Fibroblast of skin of abdomen (primary cell): ENCODE results near the gene CAMK2D.
"Not testable (repeated sequence)": the region's sequence is repeated elsewhere in the genome, so short reads cannot be mapped to it uniquely, and the experiment has no call there.

Experiments
- DNase-seq: peaks from one replicate; pipeline ENCODE4 v3.0.0-alpha.2; 2013

The CAMK2D gene

DNA sequence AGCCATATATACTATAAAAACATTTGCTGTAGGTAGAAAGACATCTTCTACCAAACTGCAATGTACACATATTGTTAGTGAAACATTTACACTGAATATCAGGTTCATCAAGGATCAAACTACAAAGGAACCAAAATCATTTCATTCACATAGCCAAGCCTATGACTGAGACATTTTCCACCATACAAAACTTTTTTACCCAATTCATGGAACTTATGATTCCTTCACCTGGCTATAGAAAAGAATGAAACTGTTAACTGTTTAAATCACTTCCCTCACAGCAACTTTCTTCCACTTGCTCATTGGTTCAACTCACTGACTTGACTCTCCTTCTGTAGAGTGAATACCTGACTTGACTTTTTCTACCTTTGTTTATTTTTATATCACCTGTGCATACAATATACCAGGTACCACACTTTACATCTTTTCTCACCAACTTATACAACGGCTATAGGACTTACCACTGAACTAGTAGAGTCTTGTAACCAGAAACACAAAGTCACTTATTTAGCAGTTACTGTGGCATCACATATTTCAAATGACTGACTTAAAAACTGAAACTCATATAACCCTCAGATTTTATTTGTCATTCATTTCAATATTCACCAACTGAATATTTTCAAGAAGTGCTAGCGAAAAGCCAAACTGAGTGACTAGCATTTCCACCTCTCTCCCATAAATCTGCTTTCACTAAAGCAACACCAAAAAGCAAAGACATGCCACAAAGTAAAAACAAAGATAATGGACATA is 30.9 kb downstream of the CAMK2D start:
- no peak for DNase-seq

DNA sequence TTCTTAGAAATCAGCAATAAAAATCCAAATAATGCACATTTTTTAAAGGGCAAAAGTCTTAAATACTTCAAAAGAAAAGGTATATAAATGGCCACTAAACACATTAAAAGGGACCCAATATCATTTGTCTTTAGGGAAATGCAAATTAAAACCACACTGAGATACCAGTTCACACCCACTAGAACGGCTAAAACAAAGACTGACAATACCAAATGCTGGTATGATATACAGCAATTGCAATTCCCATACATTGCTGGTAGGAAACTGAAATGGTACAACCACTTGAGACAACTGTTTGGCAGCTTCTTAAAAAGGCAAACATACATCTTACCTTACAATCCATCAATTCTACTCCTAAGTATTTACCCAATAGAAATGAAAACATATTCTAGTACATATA is 33.7 kb downstream of the CAMK2D start:
- no peak for DNase-seq

DNA sequence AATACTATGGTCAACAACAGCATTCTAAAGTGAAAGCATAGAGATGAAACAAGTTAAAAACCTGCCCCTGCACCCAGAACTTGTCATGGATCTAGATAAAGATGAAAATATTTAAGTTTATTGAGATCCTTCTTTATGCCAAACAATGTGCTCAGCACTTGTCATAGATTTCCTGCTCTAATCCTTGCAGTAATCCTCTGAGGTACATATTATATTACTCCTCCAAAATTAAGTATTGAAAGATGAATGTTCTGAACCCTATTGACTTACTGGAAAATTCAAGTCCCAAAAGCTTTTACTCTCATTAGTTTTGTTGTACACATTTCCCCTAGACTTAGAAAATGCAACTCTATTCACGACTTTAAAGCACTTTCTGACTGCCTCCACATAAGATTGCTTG is 35.6 kb downstream of the CAMK2D start:
- no peak for DNase-seq

DNA sequence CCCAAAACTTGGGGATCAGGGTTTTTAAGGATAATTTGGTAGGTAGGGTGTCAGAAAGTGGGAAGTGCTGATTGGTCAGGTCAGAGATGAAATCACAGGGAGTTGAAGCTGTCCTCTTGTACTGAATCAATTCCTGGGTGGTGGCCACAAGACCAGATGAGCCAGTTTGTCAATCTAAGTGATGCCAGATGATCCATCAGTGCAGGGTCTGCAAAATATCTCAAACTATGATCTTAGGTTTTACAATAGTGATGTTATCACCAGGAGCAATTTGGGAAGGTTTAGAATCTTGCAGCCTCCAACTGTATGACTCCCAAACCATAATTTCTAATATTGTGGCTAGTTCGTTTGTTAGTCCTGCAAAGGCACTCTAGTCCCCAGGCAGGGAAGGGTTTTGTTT is 43.3 kb downstream of the CAMK2D start:
- no peak for DNase-seq

DNA sequence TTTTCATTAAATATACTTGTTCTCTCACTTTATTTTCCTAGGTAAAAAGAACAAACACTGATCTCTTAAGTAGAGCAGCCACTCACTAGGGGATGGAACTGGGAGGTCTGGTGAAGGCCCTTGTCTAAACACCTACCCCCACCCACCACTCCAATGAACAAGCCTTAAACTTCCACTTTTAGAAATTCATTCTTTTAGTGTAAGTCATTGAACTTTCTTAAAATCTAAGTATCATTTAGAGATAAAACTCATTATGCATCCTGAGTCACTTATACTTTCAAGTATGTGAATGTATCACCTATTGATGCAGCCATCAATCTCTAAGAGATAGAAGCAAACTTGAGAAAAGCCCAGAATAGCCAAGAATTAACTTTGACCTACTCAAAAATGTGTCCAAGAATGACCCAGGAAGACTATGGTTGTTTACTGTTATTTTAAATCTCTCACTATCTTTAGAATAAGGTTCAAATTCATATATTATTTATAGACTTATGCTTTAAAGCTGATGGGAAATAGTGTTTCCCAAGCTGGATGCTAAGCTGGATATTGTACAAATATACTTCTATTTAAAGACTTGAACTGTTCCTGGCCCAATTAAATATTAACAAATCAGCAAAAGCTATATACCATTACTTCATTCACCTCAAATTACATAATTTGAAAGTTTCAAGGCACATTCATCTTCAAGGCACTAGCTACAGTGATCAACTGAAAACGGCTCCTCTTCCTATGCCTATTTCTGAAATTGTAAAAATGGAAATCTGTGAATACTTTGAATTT is 49.5 kb downstream of the CAMK2D start:
- peak; percentile 6 for DNase-seq

DNA sequence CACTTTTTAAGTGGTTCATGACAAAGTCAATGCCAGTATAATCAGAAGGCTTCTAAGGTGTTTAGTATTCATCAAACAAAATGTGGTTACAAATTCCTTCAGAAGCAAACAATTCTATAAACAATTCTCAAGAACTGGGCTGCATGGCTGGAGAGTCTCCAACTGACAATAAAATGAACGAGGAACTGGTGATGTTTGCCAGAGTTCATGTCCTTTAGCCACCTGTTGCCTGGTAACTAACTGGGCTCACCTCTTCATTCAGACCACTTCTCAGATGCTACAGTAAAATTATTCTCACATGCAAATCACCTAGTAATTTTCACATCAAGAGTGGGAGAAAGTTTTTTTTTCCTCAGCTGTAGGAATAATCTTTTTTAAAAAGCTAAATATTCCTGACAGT is 53.3 kb downstream of the CAMK2D start:
- DNase-seq = no peak

DNA sequence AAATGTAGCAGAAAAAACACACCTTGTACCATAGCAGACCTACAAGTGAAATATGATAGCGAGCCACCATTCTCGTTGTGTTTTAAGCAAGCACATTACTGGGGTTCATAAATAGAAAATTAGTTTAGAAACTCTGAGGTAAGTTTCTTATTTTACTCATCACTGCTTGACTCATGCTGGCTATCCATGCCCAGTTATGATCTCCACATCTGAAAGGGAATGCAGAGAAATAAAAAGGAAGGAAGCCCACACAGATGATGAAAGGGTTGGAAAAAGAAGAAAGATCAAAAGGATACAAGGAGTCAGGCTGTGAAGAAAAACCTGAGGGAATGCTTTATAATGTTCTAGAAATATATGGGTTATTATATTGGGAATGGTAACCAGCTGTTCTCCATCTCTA is 54.5 kb downstream of the CAMK2D start:
- peak; percentile 56 for DNase-seq

DNA sequence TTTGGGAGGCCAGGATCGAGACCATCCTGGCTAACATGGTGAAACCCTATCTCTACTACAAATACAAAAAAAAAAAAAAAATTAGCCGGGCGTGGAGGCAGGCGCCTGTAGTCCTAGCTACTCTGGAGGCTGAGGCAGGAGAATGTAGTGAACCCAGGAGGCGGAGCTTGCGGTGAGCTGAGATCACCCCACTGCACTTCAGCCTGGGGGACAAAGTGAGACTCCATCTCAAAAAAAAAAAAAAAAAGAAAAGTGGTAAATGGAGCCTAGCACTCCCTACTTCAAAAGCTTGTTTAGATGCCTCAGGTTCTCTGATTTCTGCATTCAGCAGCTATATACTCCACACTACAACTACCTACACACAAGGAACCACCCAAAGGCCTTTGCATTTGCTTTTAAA is 56.4 kb downstream of the CAMK2D start:
- not testable (repeated sequence) for DNase-seq

DNA sequence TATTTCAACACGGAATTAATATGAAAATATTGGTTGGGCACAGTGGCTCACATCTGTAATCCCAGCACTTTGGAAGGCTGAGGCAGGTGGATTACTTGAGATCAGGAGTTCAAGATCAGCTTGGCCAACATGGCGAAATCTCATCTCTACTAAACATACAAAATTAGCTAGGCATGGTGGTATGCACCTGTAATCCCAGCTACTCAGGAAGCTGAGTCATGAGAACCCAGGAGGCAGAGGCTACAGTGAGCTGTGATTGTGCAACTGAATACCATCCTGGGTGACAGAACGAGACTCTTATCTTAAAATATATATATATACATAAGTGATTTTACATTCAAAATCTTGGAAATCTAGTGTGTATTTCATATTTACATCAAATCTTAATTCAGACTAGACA is 58.9 kb downstream of the CAMK2D start:
- peak; percentile 43 for DNase-seq

DNA sequence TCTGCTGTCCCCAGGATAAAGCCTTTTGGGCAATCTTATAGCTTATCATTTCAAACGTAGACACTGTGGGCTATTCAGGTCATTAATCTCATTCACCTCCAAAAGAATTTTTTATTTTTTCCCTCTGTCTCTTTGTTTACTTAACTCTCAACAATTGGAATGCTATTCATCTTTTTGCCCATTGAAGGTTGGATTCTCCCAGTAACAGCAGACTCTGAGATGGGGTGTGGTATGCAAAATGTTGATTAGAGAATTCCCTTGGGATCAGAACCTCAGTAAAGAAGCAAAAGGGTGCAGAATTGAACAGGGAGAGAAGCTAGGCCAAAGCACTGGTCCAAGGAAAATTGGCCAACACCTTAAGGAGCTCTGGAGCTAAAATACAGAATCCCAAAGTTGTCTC is 60.4 kb downstream of the CAMK2D start:
- DNase-seq = no peak

DNA sequence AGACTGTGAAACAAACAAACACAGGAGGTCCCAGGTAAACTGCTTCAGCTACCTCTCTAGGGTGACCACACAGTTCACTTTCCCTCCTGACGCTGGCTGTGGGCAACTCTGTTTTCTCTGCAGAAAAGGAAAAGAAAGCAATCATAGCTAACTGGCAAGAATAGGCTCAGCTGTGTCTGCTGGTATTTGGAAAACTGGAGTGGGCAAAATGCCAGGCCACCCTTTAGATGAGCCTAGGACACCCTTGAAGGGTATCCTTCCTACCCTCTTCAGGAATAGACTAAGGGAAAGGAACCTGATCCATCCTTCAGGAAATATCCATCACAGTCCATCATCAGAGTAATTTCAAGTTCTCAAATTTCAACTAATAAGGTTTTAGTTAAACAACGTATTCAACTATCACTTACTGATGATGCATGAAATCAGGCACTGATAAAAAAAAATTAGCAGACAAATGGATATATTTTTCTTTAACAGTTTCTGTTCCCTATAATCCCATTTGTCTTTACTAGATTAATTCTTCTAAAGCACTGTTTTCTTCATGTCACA is 60.9 kb downstream of the CAMK2D start:
- no peak for DNase-seq

DNA sequence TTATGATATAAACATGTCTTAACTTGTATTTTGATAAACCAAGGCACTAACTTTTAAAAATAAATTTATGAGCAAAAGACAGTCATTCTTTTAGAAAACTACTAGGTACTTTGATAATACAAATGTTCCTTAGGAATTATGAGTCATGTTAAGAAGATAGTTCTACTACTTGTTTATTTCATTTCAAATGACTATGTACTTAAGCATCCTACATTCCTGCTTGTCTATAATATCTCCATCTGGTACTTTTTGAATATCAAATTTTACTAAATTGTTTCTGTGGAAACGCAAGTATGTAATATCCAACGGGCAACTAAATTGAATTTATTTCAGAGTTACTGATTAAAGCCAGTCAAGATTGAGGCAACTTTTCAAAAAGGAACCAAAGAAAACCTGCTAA is 61.8 kb downstream of the CAMK2D start:
- peak; percentile 32 for DNase-seq

DNA sequence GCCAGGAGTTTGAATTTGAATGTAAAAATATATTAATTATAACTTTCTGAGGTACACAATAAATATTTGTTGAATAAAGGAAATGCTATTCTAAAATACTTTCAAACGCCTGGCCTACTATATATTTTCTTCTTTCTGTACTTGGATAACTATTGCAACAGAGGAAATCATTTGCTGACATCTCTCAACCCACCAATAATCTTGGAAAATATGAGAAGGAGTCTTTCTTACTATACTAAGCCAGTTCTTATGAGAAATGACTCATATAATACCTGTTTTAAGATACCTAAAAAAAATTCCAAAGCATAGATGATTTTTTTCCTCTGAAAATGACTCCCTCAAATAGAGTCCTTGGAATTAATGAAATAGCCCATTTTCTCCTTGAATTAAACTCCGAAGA is 64.1 kb downstream of the CAMK2D start:
- DNase-seq = no peak

DNA sequence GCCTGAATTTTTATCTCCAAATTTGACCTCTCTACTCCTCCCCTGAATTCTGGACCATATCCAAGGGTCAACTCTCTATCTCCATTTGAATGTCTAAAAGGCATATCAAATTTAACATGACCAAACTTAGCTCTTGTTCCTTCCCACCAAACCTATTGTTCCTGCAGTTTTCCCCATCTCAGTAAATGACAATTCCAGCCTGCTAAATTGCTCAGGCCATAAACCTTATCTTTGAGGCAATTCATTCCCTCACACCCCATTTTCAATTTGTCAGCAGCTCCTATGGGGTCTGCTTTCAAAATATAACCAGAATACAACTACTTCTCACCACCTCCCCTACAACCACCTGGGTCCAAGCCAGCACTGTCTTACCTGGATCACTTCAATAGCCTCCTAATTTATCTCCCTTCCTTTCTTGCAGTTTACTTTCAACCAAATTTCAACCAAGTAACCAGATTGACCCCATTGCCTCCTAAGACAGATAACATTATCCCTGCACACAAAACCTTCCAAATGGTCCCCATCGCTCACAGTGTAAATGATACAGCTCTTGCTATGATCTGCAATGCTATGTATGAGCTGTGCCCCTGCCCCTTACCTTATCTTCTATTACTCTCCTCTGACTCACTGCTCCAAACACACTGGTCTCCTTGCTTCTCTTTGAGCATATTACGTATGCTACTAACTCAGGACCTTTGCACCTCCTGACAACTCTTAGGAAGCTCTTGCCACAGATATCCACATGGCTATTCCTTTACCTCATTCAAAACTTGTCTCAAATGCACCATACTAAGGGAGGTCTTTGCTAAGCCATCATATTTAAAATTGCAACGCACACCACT is 66.0 kb downstream of the CAMK2D start:
- no peak for DNase-seq

DNA sequence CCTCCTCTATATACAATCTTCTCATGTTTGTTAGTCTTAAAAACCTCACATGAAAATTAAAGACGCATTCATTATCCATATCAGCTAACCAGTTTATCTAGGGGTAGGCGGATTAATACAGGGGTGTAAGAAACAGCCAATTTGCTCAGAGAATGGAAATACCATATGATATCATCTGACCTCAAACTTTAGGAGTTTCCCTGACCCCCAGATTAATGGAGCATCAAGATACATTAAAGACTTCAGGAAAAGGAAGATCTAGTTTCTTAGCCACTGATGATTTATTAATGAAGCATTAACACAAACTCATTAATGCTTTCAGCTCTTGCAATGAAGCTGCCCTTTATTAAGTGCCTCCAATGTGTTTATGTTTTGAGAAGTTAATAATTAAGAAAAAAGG is 67.5 kb downstream of the CAMK2D start:
- no peak for DNase-seq

DNA sequence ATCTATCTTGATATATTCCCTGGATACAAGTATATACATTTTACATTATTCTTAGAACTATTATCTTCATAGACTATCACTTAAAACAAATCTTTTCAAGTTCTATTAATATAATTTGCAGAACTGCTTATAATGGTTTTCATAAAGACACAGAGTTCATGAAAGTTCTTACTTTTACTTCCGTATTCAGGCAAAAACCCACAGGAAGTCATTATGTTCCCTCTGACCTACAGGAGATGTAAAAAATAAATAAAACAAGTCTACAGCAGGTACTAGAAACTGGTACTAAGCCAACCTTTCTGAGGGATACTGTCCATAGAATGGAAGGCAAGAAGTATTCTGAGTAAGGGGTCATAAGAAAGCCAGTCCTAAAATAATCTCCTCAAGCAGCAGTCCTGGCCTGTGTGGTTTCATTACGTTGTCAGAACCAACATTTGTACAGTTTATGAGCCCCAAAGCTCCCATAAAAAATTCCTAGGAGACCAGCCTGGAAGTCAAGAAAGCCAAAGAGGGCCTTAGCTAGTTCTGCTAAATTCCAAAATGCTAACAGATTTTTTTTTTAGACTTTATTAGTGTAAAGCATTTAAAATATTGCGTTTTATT is 68.6 kb downstream of the CAMK2D start:
- no peak for DNase-seq

DNA sequence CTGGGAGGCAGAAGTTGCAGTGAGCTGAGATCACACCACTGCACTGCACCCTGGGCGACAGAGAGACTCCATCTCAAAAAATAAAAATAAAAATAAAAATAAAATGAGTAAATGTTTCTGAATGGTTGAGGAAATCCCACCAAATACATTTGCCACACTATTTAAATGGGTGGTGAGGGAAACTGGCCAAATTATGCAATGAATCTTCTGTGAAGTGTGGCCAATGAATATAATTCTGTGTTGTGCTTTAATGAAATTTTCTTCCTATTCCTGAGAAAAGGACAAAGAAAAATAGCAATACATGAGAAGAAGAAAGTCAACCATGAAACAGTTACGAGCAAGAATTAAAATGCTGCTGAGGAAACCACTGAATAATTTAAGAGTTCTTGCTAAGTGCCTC is 69.9 kb downstream of the CAMK2D start:
- DNase-seq = no peak

DNA sequence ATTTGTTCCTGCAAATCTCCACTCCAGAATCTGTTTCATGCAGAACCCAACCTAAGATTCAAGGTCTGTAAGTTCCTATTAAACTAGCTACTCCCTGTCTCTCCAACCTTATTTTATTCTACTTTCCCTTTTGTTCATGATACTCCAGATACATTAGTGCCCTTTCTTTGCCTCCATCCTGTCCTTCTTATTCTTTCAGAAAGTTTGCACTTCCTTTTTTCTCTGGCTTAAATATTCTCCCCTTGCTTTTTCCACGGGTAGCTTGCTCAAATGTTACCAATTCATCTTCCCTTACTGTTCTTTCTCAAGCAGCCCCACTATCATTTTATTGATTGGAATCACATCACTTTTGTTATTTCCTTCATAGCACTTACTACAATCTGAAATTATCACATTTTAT is 72.1 kb downstream of the CAMK2D start:
- DNase-seq = no peak

DNA sequence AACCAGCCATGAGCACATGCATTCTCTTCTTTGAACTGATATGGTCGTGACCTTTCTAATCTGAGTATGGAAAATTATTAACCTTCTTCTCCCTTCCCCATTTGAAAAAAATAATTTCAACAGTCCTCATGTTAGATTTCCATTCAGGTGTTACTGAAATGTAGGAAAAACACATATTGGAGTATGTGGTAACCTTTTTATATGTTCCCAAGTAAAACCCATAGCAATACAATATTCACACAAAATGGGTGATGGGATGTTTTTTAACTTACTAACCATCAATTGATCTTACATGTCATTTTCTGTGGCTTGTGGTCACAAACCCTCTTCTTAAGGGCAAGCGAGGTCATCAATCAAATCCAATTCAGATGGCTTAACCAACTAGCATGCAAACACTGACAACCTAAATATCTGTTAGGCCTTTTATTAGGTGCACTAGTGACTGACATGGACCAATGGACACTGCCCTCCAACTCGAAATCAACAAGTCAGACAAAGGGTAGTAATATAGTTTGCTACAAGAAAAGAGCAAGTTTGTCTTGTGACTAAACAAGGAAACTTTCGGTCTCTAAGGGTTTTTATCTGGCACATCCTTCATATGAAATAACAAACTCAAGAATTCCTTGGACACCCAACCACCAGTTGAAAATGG is 74.3 kb downstream of the CAMK2D start:
- DNase-seq = peak; percentile 76

DNA sequence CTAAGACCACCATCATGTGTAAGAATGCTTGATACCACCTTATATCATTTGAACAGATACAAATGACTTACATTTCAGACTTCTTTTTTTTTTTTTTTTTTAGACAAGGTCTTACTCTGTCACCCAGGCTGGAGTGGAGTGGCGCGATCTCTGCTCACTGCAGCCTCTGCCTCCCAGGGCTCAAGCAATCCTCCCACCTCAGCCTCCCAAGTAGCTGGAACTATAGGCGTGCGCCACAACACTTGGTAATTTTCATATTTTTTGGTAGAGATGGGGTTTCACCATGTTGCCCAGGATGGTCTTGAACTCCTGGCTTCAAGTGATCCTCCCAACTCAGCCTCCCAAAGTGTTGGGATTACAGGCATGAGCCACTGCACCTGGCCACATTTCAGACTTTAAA is 76.4 kb downstream of the CAMK2D start:
- DNase-seq = not testable (repeated sequence)

DNA sequence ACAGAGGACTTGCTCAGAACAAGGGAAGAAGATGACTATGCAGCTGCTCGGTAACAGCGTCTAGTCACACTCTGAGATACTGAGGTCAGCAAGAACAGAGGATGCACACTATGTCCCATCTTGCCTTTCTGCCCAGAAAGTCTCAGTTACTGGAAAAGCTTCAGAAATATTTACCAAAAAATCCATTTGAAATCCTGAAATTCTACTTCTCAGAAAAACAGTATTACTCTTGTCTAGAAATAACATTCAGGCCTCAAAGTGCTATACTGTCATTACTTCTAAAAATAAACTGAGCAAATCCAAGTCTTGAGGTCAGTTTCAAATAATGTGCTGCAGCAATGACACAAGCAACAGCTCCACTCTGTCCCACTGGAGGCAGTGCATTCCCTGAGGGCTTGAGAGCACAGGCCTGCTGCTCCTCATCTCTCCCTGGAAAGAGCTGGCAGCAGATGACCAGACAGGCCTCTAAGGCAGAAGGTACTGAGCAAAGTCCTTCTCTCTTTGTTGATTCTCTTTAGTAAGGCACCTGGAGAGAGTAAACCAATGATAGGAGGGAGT is 76.9 kb downstream of the CAMK2D start:
- peak; percentile 65 for DNase-seq
